AG04450 (cell line): Measurements from ENCODE around the gene SORCS3. TPM values are rescaled to one million over a fixed set of nuclear protein-coding genes. Genes with fewer than 3 reads are reported as not detected.

Source experiments
- CTCF ChIA-PET: fragments of 300-600, 350-600 bp; formaldehyde crosslinking; extraction: SDS; loops from one replicate; lab custom pipeline; 2022; ENCODE audit warnings: antibody characterized with exemption, inconsistent platforms; lab: Charles Lee
- POLR2A ChIA-PET: fragments of 350-600 bp; formaldehyde crosslinking; extraction: SDS; loops from one replicate; lab custom pipeline; 2021; ENCODE audit warnings: antibody characterized with exemption, inconsistent platforms; lab: Yijun Ruan, JAX
- DNase-seq: peaks from one replicate; pipeline ENCODE4 v3.0.0-alpha.2; 2011; ENCODE audit warnings: low read depth, low spot score
- H3K27ac ChIP-seq: one replicate; pipeline ENCODE4 v1.5.1; 2012; ENCODE audit warnings: low read depth, low read length, control low read depth
- H3K27me3 ChIP-seq: one replicate; pipeline ENCODE4 v1.6.0; 2012; ENCODE audit warnings: low read length; ENCODE audit not compliant: control insufficient read depth, insufficient read depth
- H3K4me3 ChIP-seq: 2 replicates; pipeline ENCODE4 v1.5.1; 2011; ENCODE audit warnings: mild to moderate bottlenecking, low read depth, low read length, control low read depth
- H3K9me3 ChIP-seq: 2 replicates; pipeline ENCODE4 v1.5.1; 2012; ENCODE audit warnings: low read length; ENCODE audit not compliant: control insufficient read depth, insufficient read depth
- polyA plus RNA-seq: library from polyadenylated mRNA; depleted of rRNA; stranded (reverse); fragments of >200 nt; gene quantifications from 2 replicates; pipeline ENCODE4 v1.2.3, GENCODE V29; 2011
- TF ChIP-seq, protein P1 (sequence below): IDR thresholded peaks from 2 replicates; pipeline ENCODE4 v1.5.1; 2011; ENCODE audit warnings: low read depth, low read length, control low read depth, inconsistent platforms

The SORCS3 gene
- polyA plus RNA-seq, 1 experiment, result not detected

DNA sequence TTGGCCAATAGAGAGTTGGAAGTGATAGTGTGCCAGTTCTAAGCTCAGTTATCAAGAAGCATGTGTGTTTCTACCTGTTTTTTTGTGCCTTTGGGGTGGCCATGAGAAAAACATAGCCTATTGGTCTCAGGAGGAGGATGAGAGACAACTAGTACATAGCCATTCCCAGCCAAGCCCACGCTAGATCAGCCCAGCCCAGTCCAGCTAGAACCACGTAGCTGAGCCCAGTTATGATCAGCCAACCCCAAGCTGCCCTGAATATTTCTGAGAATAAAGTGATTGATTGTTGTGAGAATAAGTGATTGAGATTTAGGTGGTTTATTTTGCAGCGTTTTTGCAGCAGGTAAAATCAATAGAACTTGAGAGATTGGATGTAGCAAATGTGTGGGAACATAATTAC, 15.9 kb downstream of the SORCS3 start:
- Histone ChIP-seq H3K9me3 (no peaks in the 10 kb centered on the region), H3K27me3 (no peaks in the 10 kb centered on the region), H3K27ac (no peak overlapping the region), H3K4me3 (no peak overlapping the region)
- TF ChIP-seq, protein P1, sequence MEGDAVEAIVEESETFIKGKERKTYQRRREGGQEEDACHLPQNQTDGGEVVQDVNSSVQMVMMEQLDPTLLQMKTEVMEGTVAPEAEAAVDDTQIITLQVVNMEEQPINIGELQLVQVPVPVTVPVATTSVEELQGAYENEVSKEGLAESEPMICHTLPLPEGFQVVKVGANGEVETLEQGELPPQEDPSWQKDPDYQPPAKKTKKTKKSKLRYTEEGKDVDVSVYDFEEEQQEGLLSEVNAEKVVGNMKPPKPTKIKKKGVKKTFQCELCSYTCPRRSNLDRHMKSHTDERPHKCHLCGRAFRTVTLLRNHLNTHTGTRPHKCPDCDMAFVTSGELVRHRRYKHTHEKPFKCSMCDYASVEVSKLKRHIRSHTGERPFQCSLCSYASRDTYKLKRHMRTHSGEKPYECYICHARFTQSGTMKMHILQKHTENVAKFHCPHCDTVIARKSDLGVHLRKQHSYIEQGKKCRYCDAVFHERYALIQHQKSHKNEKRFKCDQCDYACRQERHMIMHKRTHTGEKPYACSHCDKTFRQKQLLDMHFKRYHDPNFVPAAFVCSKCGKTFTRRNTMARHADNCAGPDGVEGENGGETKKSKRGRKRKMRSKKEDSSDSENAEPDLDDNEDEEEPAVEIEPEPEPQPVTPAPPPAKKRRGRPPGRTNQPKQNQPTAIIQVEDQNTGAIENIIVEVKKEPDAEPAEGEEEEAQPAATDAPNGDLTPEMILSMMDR, result no peak
- no peak for DNase-seq
- ChIA-PET CTCF (no interaction called here), POLR2A (no interaction called here)

DNA sequence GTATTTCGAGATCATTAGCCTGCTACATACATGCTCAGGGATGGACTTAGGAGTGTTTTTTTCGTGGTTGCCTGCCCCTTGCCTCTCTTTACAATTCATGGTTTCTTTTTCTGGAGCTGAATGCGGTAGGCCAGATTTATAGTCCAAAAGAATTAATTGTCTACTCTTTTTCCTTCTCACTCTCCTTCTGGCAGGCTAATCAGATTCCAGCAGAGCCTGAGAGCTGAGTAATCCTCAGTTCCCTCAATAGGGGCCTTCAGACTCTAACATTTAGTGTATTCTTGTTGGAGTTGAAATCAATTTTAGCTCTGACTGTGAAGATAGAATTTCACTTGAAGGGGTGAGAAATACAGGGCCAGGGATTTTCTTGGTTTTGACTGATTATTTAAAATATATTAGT, 16.4 kb downstream of the SORCS3 start:
- CTCF ChIA-PET, result no interaction called here

DNA sequence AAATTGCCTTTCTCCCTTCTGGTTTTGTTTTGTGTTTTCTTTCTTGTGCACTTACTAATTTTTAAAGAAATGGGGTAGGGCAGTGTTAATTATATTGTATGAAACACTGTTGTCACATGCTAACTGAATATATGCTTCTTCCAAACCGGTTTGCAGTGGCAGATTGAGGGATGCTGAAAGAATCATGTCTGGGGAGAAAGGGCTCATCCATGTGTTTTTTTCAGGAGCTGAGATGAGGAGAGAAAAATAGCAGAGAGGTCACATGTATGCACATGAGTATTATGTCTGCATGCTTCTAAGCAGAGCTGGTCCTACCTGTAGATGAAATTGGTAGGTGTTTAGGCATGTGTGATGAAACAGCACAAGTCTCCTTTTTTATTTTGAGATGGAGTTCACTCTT, 17.0 kb downstream of the SORCS3 start:
- DNase-seq, result no peak
- TF ChIP-seq, protein P1, result no peak
- Histone ChIP-seq H3K4me3 (no peak overlapping the region), H3K9me3 (no peaks in the 10 kb centered on the region), H3K27me3 (no peaks in the 10 kb centered on the region), H3K27ac (no peak overlapping the region)
- ChIA-PET CTCF (no interaction called here), POLR2A (no interaction called here)

More for the DNA sequence above, 16.4 kb downstream of the SORCS3 start:
- H3K9me3 ChIP-seq, result no peaks in the 10 kb centered on the region
- H3K27ac ChIP-seq, result no peak overlapping the region
- POLR2A ChIA-PET, result no interaction called here
- no peaks in the 10 kb centered on the region for H3K27me3 ChIP-seq
- no peak for DNase-seq
- TF ChIP-seq, protein P1, result no peak
- no peak overlapping the region for H3K4me3 ChIP-seq

DNA sequence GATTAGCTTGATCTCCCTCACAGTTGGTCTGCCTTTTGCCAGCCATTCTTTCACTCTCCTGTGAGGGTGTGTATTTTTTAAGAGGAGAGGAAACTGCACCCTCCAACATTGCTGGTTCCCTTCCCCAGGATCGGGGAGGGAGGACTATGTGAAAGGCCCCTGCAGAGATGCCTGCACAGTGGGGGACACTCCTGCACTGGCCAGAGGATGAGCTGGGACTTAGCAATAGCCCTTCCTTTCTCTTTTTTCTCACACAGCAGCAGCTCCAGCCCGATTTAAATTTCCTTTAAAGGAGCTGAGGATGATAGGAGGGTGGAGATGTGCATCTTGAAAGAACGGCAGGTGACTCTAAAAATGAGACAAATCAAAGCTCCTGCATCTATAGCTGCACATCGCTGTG, 18.7 kb downstream of the SORCS3 start:
- TF ChIP-seq, protein P1, result no peak
- ChIA-PET CTCF (no interaction called here), POLR2A (no interaction called here)

DNA sequence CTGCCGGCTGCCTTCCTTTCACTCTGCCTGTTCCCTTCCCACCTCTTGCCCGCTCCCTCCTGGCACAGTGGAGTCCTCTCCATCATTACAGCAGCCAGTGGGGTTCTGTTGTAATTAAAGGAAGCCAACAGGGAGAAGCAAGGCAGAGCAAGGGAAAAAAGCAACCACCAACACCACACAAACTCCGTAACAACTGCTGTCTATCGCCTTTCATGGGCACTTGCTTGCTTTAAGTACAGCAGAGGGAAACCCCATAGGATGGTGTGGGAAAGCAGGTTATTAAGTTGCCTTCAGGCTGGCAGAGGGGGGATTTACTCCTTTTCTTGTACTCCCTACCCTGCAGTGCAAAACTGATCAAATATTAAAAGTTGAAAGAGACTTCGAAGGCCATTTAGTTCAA, 22.0 kb downstream of the SORCS3 start:
- Histone ChIP-seq H3K4me3 (no peak overlapping the region), H3K27me3 (no peaks in the 10 kb centered on the region), H3K9me3 (no peaks in the 10 kb centered on the region), H3K27ac (no peak overlapping the region)
- TF ChIP-seq, protein P1, result no peak
- DNase-seq, result no peak
- POLR2A ChIA-PET, result no interaction called here
- CTCF ChIA-PET, result no interaction called here

More for the DNA sequence above, 18.7 kb downstream of the SORCS3 start:
- H3K9me3 ChIP-seq, result no peaks in the 10 kb centered on the region
- H3K4me3 ChIP-seq, result no peak overlapping the region
- H3K27ac ChIP-seq, result no peak overlapping the region
- H3K27me3 ChIP-seq, result no peaks in the 10 kb centered on the region
- DNase-seq, result no peak
